OCI-LY7 (cell line): ENCODE measurements around the gene PRELID2. TPM values are rescaled to one million over a fixed set of nuclear protein-coding genes. Genes with fewer than 3 reads are reported as not detected.
"Not testable (repeated sequence)": the region's sequence is repeated elsewhere in the genome, so short reads cannot be mapped to it uniquely, and the experiment has no call there.

ENCODE experiments used
- BruUV-seq: library from RNA; stranded (reverse); fragments of 400-500 nt; replicated peaks from 2 replicates; lab custom pipeline; 2021; lab: Mats Ljungman, UMichigan
- CTCF ChIA-PET: fragments of 300-600 bp; sonication (Branson Sonifier 250); formaldehyde crosslinking; loops from one replicate; lab custom pipeline; 2022; ENCODE audit warnings: antibody characterized with exemption; ENCODE audit not compliant: unreplicated experiment; lab: Charles Lee
- POLR2A ChIA-PET: fragments of 300-600 bp; sonication (Branson Sonifier 250); formaldehyde crosslinking; loops from one replicate; lab custom pipeline; 2022; ENCODE audit warnings: antibody characterized with exemption; lab: Charles Lee
- DNase-seq: peaks from one replicate; pipeline ENCODE4 v3.0.0-alpha.2; 2015; ENCODE audit warnings: low spot score
- H2AFZ ChIP-seq: fragments of 200-600 bp; sonication (generic), shearing (Covaris generic); 2 replicates; pipeline ENCODE4 v1.6.1; 2014; ENCODE audit warnings: mild to moderate bottlenecking, antibody characterized with exemption, low read length, moderate library complexity
- H3K27ac ChIP-seq: fragments of 200-600 bp; sonication (generic); 2 replicates; pipeline ENCODE4 v1.5.1; 2014; ENCODE audit warnings: mixed run types, low read depth, mild to moderate bottlenecking, moderate library complexity, low read length, inconsistent platforms; ENCODE audit not compliant: poor library complexity, severe bottlenecking
- H3K36me3 ChIP-seq: fragments of 200-600 bp; sonication (generic); 2 replicates; pipeline ENCODE4 v1.6.1; 2014; ENCODE audit warnings: mild to moderate bottlenecking, antibody characterized with exemption, low read length, moderate library complexity, mixed read lengths; ENCODE audit not compliant: insufficient read depth
- H3K4me1 ChIP-seq: fragments of 200-600 bp; sonication (generic); 2 replicates; pipeline ENCODE4 v1.5.1; 2014; ENCODE audit warnings: mild to moderate bottlenecking, low read length; ENCODE audit not compliant: insufficient read depth, poor library complexity, severe bottlenecking
- H3K4me2 ChIP-seq: fragments of 200-600 bp; sonication (generic); 2 replicates; pipeline ENCODE4 v1.6.1; 2014; ENCODE audit warnings: mild to moderate bottlenecking, low read length
- H3K4me3 ChIP-seq: fragments of 200-600 bp; sonication (generic); 2 replicates; pipeline ENCODE4 v1.5.1; 2014; ENCODE audit warnings: mild to moderate bottlenecking, low read depth, low read length; ENCODE audit not compliant: poor library complexity, severe bottlenecking
- H3K79me2 ChIP-seq: fragments of 200-600 bp; sonication (generic); 2 replicates; pipeline ENCODE4 v1.6.1; 2016; ENCODE audit warnings: low read depth, mild to moderate bottlenecking, low read length, moderate library complexity, mixed read lengths; ENCODE audit not compliant: insufficient read depth
- H3K9me2 ChIP-seq: fragments of 200-600 bp; sonication (generic); 2 replicates; pipeline ENCODE4 v1.6.1; 2016; ENCODE audit warnings: mild to moderate bottlenecking, low read length, mixed read lengths; ENCODE audit not compliant: insufficient read depth
- H3K9me3 ChIP-seq: fragments of 200-600 bp; sonication (generic); 2 replicates; pipeline ENCODE4 v1.6.1; 2014; ENCODE audit warnings: mild to moderate bottlenecking, mixed run types, low read length, mixed read lengths
- H4K20me1 ChIP-seq: fragments of 200-600 bp; sonication (generic); 2 replicates; pipeline ENCODE4 v1.6.1; 2014; ENCODE audit warnings: mild to moderate bottlenecking, antibody characterized with exemption, low read length, moderate library complexity, mixed read lengths; ENCODE audit not compliant: insufficient read depth
- EZH2phosphoT487 ChIP-seq: fragments of 200-600 bp; sonication (generic); IDR thresholded peaks from 2 replicates; pipeline ENCODE4 v1.6.1; 2018; ENCODE audit warnings: low read depth, borderline replicate concordance, mild to moderate bottlenecking, mixed run types, antibody characterized with exemption, low read length, moderate library complexity, mixed read lengths
- intact Hi-C: fragments of 100-400 bp; cut with micrococcal nuclease; formaldehyde crosslinking; loops from one replicate; pipeline ENCODE4 v1.10.0; 2022; ENCODE audit not compliant: unreplicated experiment
- total RNA-seq, 2 experiments: library from RNA; depleted of rRNA in 1 of 2; stranded (reverse); fragments of >200 nt in 1 of 2; shearing (Covaris generic) in 1 of 2; gene quantifications; 2 replicates each; pipeline ENCODE4 v1.2.3, GENCODE V29; 2014 to 2022
- TF ChIP-seq, protein P1 (sequence below): fragments of 200-600 bp; sonication (generic); conservative IDR thresholded peaks from 2 replicates; pipeline ENCODE4 v1.5.1; 2014; ENCODE audit warnings: mild to moderate bottlenecking, antibody characterized with exemption, low read length, moderate library complexity, mixed read lengths

Gene PRELID2
- total RNA-seq, 2 experiments from 2014 or later = 1.4 to 9.5 TPM

DNA sequence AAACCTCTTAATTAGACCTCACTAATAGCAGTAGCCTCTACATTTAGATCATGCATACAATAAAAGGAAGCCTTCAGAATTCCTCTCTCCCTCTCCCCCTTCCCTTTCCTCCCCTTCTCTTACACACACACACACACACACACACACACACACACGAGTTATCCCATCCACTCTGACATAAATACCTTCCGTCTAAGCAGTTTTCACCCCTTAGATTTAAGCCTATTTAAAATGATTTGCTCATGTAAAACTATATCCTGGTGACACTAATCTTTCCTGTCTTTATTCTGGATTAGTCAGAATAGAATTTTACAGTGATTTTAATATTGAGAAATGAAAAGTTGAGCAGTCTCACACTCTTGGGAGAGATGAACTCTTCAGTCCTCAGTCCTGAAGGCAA, 35.0 kb downstream of the PRELID2 start:
- no peaks in the 10 kb centered on the region for H3K36me3 ChIP-seq
- no peaks in the 10 kb centered on the region for H3K79me2 ChIP-seq
- no peak overlapping the region for H3K27ac ChIP-seq
- intact Hi-C loops = no loop called here
- ChIA-PET CTCF (no interaction called here), POLR2A (interaction anchor here (0.6 kb wide), 1 partner anchor 11 kb away, joined by 3 read pairs; no protein-coding TSS in a partner anchor)
- no peak overlapping the region for H3K4me2 ChIP-seq
- DNase-seq = no peak
- no TSS peak for BruUV-seq
- H3K4me1 ChIP-seq = no peaks in the 10 kb centered on the region
- H2AFZ ChIP-seq = no peak overlapping the region
- H3K9me2 ChIP-seq = no peaks in the 10 kb centered on the region
- no peak overlapping the region for H3K4me3 ChIP-seq
- H4K20me1 ChIP-seq = no peaks in the 10 kb centered on the region
- no peaks in the 10 kb centered on the region for H3K9me3 ChIP-seq
- TF ChIP-seq, protein P1, sequence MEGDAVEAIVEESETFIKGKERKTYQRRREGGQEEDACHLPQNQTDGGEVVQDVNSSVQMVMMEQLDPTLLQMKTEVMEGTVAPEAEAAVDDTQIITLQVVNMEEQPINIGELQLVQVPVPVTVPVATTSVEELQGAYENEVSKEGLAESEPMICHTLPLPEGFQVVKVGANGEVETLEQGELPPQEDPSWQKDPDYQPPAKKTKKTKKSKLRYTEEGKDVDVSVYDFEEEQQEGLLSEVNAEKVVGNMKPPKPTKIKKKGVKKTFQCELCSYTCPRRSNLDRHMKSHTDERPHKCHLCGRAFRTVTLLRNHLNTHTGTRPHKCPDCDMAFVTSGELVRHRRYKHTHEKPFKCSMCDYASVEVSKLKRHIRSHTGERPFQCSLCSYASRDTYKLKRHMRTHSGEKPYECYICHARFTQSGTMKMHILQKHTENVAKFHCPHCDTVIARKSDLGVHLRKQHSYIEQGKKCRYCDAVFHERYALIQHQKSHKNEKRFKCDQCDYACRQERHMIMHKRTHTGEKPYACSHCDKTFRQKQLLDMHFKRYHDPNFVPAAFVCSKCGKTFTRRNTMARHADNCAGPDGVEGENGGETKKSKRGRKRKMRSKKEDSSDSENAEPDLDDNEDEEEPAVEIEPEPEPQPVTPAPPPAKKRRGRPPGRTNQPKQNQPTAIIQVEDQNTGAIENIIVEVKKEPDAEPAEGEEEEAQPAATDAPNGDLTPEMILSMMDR = no peak
- TF ChIP-seq EZH2phosphoT487 = no peak

GRCh38 chr5:145798503-145798902, 36.6 kb downstream of the PRELID2 start:
- DNase-seq, H3K4me3 ChIP-seq, H3K36me3 ChIP-seq, H4K20me1 ChIP-seq, BruUV-seq, H3K79me2 ChIP-seq, H3K9me3 ChIP-seq, H3K9me2 ChIP-seq, H3K4me2 ChIP-seq, POLR2A ChIA-PET, H2AFZ ChIP-seq, H3K27ac ChIP-seq, intact Hi-C loops, H3K4me1 ChIP-seq, CTCF ChIA-PET: not testable (repeated sequence)

- Histone ChIP-seq H3K4me2 (no peak overlapping the region), H4K20me1 (no peaks in the 10 kb centered on the region), H3K4me1 (no peaks in the 10 kb centered on the region), H2AFZ (no peak overlapping the region), H3K36me3 (no peaks in the 10 kb centered on the region), H3K4me3 (no peak overlapping the region), H3K79me2 (no peaks in the 10 kb centered on the region), H3K9me2 (no peaks in the 10 kb centered on the region), H3K9me3 (no peaks in the 10 kb centered on the region), H3K27ac (no peak overlapping the region)
- CTCF ChIA-PET = no interaction called here
- TF ChIP-seq EZH2phosphoT487 = no peak
- TF ChIP-seq, protein P1 = no peak
- intact Hi-C loops = no loop called here
- POLR2A ChIA-PET = interaction anchor here (0.6 kb wide), 1 partner anchor 14 kb away, joined by 4 read pairs; no protein-coding TSS in a partner anchor
- no TSS peak for BruUV-seq
- no peak for DNase-seq
Measured at GRCh38 chr5:145797336-145797735, 37.8 kb downstream of the PRELID2 start.
